Measurements from ENCODE around the gene TMEM117.

The TMEM117 gene

DNA sequence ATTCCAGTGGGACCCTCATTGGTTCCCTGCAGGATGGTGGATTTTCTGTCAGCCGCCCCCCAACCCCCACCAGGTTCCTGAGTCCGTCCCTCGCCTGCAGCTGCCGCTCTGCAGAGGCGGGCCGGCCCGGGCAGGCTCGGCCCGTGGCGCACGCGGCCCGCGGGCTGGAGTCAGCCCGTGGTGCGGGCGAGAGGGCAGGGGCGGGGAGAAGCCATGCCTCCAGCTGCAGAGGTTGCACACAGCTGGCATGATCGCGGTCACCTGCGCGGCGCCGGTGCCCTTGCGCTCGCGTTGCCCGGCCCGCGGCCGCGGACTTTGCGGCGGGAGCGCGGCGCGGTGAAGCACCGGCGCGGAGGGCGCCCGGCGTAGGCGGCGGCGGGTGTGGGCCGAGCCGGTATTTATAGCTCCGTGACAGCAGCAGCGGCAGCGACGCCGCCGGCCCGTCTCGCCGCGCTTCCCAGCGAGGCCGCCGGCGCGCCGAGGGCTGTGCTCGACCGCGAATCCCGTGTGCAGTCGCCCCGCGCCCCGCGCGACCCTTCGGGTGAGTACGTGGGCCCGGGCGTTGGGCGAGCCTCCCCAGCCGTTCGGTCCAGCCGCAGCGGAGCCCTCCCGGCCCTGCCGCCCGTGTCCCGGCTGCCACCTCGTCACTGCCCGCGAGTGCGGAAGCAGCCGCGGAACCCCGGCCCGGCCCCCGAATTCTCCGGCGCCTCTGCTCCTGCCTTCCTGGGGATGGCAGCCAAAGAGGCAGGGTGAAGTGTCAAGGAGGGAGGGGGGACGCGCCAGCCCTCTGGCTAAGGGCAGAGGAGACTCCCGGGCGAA lies at the start of gene TMEM117:
TSS of gene TMEM117 (plus strand) at position 426 of the 819 bp plus-strand sequence.
- peak; percentile 45 for DNase-seq

DNA sequence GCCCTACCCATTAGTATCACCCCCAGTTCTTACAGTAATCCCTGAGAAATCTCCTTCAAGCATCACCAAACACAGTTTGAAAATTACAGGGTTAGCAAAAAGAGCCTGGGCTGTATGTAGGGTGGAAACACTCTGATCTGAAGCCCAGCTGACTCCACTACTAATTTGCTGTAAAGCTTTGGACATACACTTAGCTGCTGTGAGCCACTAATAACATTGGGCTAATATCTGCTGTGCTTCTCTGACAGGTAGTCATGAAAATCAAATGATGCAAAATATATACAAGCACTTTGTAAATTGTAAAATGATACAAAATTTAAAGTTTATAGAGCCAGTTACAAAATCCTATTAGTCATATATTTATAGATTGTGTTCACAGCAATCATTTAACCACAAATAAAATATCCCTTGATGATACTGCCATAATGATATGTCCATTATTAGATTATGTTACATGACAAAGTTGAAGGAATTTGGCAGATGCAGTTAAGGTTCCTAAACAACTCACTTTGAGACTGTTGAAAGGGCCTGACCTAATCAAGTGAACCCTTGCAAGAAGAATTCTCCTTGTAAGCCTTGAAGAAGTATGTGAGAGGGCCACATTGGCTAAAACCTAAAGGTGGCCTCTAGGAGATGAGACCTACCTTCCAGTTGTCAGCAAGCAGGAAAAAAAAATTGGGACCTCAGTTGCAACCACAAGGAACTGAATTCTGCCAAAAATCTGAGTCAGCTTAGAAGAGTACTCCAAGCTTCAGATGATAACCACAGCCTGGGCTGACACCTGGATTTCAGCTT lies 48.8 kb upstream of the TMEM117 start:
- no peak for DNase-seq

DNA sequence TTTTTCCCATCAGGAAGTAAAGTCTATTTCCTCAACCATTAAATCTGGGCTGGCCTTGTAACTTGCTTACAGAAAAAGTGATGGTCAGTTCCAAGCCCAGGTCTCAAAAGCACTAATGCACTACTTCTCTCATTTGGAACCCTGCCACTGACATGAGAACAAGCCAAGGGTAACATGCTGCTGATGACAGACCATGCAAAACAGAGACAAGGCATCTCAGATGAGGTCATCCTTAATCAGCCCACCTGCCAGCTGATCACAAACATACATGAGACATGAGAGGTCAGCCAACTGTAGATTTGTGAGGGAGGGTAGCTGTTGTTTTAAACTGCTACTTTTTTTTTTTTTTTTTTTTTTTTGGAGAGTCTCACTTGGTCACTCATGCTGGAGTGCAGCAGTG lies 45.9 kb upstream of the TMEM117 start:
- no peak for DNase-seq

DNA sequence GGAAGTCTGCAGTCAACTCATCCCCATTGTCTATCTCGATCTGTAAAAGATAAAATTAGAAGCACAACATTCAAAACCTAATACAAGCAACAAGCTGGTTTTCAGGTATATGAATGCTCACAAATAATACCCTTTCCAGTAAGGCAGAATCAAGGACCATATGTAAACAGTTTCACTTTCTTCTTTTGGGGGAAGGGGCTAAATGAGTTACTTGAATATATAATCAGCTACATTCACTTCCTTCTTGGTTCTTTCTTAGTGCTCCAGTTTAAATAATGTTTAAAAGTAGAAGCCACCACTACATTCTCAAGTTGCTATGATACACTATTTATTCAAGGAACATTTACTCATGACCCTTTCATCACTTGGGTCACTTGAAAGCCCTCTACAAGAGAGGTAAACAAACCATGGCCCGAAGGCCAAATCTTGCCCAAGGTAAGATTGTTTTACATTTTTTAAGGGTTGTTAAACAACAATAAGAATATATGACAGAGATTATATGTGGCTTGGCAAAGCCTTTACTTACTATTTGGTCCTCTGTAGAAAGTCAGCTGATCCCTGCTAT lies 40.1 kb upstream of the TMEM117 start:
- DNase-seq = no peak

DNA sequence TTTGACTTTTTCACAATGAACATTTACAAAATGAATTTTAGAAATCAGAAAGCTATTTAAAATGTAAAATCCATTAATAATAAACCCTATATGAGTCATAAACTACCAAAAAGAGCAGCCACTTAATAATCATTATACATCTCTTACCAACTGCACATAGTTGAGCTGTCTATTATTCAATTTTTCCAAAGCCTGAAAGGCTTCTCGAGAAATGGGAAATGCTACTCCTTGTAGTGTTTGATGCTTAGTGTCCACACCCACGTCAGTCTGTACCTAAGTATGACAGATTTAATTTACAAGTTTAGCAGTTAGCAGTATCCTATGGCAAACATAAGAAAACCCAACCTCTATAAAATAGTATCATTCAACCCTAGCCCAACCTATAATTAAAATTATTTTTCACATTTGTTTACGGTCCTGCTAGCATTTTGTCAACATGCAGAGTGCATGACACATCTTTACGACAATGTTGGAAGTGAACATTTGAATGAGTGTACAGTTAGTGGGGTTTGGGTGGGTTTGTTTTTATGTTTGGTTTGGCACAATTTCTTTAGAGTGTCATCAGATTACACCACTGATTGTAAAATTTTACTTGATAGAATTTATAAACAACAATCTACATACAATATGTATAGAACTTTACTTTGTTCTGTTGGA lies 38.2 kb upstream of the TMEM117 start:
- DNase-seq = no peak

DNA sequence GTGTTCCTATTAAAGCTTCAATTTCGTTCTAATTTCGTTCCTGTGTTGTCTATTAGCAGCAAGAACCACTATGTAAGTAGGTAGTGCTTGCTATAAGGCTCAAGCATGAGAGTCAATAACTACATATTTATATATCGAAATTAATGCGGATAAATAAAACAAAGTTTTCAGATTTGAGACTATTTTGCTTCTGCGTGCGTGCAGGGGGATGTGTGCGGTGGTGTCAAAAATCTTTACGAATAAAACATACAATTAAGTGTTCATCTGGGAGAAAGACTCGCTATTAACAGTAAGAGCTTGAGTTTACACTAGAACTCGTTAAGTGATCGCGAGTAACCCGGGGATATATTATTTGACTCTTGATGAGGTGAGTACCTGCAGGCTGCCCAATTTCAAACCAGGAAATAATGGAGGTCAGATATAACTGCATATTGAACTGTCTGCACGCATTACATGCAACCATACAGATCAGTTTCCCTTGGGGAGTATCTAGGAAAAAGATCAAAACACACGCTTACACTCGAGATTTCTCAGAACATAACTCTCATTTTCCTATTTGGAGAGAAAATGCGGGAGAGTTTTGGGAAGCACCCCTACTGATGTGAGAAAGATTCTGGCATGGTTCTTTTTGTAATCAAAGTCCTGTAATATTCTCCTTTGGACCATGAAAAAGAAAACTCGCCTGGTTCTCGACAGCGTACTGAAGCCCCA lies 30.6 kb upstream of the TMEM117 start:
- no peak for DNase-seq

DNA sequence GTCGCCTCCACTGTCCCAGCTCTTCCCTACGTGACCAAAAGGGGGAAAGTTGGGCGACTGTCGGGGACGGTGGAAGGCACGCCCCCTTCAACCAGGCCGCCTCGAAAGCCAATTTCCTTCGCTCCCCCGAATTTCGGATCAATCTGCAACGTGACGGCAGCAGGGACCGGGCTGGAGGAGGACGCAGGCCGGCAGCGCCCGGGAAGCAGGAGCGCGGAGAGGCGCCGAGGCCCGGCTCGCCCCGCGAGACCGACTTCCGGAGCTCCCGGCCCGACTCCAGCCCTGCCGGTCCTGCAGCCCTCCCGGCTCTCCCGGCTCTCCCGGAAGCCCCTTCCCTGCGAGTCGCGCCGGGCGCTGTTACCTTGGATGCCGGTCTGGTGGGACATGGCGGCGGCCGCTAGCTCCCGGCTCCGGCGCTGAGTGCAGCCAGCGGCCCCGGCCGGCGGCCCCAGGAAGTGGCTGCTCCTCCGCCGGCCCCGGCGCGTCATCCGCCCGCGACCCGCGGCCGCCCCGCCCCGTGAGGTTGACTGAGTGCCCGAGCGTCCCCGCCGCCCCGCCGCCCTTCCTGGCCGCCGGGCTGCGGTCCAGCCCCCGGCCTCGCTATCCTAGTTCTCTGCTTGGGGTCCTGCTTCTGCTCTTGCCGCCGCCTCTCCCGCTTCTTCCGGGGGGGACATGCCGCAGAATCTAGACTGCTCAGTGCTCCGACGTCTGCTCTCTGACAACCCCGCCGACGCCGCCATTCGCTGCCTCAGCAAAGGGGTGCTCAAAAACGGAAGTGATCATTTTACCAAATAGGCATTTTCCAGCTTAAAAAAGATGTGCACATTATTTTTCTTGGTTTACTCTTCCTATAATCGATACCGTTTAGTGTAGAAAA lies 29.8 kb upstream of the TMEM117 start, which contains the start of gene TWF1:
TSS of gene TWF1 (minus strand) at position 458 of the 877 bp plus-strand sequence. CDS start at position 386, 72 bp downstream.
- DNase-seq = peak; percentile 66

DNA sequence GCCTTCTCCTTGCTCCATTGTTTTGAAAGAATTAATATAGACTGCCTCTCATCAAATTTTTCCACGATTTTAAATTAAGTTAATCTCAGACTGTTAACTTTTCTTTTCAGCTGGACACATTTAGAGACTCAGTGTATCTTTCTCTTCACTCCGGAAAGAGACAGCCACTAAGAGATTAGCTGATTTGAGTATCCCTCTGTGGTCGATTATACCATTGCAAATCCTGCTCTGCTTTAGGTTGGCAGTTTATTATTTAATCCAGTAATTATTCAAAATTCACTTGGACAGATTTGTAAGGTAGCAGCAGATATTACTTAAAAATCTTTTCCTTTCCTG lies 29.2 kb upstream of the TMEM117 start:
- DNase-seq = no peak

DNA sequence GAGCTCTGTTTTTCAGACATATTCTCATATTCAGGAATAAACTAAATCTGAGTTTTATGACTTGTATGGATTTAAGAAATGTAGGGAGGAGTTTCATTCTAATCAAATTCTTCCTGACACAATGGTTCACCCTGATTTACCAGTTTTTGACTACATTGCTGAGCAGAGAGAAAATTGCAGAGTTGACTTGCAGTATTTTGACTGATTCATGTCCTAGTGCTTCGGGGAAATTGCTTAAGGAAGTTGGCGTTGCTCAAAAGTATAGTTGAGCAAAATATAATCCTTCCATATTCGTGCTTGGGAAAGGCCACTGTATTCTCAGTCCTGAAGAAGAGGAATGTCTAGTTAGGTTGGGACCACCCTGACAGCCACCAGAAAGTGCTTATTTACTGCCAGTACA lies 28.5 kb upstream of the TMEM117 start:
- no peak for DNase-seq

DNA sequence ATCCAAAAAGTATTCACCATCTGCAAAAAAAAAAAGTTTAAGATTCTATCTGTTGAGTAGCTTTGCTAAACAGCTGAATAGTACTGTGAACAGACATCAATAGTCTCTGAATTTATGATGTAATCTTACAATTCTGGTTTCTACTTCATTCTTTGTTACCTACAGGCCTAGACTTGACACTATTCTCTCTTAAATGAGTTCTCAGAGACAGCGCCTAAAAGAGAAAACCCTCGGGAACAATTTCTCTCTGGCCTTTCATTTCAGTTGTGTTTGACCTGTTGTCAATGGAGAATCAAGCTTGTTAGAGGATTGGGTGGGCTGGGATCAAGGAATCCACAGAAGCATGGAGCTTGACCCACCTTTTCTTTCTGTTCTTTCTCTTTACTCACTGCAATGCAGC lies 23.8 kb upstream of the TMEM117 start:
- no peak for DNase-seq

DNA sequence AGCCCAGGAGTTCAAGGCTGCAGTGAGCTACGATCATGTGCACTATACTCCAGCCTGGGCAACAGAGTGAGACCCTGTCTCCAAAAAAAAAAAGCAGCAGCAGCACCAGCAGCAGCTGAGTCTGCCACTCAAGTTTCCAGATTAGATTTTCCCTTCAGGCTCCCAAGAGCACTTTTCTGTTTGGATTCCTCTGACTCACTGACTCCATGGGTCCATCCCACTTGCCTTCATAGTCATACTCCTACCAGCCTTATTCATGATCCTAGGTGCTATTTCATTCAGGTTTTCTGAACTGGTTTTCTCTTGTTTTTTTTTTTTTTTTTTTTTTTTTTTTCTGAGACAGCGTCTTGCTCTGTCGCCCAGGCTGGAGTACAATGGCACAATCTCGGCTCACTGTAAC lies 23.0 kb upstream of the TMEM117 start:
- no peak for DNase-seq

DNA sequence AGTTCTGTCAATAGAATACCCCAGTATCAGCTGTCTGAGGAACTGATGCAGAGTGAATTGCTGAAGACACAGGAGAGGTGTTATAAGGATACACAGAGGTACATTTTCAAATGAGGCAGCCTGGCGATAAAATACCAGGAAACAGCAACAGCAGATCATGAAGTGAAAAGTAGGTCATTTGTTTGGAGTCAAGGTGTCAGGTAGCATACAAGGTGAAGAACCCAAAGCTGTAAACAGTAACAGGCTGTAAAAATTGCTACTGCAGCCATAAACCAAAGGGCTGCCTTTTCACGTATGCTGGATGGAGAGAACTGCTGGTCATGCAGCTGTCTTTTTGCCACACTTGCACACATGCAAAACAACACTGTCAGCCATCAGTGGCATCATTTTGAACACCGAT lies 20.5 kb upstream of the TMEM117 start:
- DNase-seq = no peak

DNA sequence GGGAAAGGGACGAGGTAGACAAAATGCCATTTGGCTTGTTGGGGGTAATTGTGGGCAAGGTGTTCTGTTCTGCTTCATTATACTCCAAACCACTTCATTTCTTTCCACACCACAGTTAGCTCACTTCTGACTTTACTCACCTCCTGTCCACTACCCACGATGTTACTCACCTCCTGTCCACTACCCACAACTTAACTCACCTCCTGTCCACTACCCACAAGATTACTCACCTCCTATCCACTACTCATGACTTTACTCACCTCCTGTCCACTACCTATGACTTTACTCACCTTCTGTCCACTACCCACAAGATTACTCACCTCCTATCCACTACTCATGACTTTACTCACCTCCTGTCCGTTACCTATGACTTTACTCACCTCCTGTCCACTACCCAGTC lies 19.7 kb upstream of the TMEM117 start:
- no peak for DNase-seq

DNA sequence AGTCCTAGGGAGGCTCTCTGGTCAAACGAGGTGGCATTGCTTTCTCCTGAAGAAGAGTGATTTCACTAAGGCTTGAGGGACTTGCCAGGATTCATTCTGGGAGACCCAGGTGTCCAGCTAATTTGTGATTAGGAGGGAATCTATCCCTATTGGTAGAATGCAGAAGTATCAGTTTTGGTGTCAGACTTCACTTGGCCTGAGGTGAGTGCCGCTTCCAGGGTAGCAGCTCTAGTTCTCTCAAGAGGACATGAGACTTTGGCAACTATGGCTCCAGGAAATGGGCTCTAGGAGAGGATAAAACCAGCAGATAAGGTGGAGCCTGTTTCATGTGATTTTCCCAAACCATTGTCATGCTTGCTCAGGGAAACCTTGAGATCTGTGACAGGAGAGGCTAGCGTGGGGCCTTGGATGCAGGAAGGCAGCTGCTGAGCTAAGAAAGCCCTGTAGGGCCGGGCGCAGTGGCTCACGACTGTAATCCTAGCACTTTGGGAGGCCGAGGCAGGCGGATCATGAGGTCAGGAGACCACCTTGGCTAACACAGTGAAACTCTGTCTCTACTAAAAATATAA lies 11.6 kb upstream of the TMEM117 start:
- no peak for DNase-seq

DNA sequence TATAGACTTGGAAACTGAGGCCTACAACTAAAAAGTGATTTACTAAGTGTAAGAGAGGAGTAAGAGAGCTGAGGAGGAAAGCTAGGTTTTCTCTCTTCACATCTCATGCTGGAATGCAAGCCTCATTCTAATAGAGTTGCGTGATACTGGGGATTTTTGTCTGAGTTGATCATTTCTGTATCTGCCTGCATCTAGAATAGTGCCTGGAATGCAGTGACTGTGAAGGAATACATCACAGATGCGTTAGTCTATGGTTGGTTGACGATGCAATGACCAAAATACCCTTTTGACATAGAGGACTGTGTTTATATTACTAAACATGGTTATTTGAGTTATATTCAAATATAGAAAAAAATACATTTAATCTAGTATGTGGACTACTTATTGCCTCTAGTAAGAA lies 9.2 kb upstream of the TMEM117 start:
- no peak for DNase-seq

DNA sequence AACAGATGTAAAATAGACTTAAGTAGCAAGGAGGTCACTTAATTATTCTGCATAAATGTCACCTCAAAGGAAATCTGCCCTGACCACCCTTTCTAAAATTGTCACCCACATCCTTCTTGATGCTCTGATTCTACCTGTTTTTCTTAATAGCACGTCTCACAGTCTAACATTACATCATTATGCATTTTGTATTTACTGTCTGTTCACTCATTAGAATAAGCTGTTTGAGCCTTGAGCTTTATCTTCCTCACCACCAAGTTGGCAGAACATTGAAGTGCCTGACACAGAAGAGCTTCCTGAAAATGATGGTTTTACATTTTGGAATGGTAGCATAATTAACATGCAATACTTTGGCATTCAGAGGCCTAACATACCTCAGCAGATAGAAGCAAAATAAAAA lies 8.8 kb upstream of the TMEM117 start:
- DNase-seq = no peak

DNA sequence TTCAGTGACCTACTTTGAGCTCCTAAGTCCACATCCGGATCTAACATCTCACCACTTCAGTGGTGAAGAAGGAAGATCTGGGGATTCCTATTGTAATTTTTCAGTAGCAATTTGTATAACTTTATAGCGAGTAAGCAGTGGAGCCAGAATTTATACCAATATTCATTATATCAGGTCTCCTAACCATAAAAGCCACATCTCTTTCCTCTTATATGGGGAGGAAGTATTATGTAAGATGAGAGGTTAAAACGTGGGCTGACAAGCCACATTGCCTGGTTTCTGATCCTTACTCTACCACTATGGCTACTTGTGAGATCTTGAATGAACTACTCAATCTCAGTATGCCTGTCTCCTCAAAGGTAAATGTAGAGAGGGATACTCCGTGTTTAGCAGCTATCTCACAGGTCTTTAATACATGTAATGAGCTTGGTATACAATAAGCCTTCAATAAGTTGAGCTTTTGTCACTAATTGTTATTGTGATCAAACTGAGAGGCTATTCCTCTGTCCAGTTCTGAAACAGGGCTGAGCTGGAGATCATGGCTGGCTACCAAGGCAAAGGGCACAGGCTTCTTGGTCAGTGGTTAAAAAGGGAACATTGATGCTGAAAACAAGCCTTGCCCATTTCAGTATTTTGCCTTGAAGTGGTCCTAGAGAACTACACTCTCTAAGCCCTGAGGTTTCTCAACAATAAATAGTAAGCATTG lies 3.3 kb upstream of the TMEM117 start:
- DNase-seq = no peak

DNA sequence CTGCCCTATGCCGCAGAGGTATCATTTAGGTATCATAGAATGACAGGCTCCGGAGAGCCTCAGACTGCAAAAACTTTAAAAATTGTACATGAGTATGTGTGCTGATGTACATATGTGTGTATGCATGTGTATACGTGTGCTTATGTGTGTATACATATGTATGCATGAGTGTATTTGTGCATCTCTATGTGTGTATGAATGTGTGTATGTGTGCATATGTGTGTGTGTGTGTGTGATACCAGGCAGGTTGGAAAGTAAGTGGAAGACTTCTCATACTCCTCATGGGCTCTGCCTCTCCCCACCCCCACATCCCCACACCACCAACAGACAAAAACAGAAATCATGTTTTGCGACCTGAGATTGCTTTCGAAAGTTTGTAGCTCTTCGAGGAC lies 621 bp upstream of the TMEM117 start:
- DNase-seq = no peak

DNA sequence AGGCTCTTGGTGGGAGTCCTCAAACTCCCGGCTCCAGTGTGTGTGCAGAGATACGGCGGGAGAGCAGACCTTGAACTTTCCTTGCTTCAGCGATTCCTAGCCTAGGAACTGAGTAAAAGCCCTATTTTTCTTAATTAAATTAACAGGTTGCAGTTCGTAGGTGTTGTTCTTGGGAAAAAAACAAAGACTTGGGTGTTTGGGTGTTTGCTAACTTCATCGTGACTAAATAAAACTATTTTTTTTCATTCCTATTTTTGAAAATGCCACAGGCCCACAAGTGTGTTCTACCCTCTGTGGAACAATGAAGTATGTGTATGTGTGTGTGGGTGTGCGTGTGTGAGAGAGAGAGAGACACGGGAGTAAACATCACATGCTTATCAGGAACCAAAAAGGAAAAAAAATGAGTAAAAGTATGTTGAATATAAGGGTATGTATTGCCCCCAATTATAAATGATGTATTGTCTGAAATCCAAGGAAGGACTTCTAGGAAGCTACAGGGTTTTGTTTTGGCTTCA lies 651 bp downstream of the TMEM117 start:
- DNase-seq = no peak

DNA sequence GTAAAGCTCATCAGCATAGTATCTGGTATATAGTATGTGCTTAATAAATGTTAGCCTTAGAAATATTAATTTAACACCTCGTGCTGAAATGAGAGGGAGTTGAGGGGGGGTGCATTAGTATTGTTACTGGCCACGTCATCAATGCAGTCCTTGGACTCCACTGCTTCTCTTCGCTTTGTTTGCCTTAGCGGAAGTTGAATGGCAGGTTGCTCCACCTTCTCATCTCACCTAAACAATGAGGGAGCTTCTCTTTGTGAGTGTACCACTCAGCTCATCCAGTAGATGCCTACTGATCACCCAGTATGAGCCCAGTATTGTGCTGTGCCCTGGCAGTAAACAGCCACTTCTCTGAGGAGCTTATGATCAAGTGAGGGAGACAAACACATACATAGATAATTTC lies 4.5 kb downstream of the TMEM117 start:
- DNase-seq = no peak

DNA sequence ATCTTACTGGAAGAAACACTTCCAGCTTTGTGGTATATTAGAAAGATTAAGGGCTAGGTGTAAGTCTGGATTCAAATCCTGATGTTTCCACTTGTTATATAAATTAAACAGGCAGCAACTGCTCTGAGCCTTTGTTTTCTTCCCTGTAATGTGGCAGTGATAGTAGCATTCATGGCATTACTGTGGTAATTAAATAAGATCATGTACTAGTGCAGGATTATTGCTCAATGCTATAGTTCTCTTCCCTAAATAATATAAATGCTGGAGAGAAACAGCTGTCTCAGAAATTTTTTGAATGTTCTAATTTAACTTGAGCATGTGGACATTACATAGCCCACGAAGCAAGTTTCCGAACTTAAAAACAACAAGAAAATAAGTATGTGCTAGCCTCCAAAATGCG lies 5.4 kb downstream of the TMEM117 start:
- no peak for DNase-seq
